ENCODE measurements around the gene RALGPS1. TPM values are rescaled to one million over a fixed set of nuclear protein-coding genes. Genes with fewer than 3 reads are reported as not detected.

RALGPS1 gene
- total and polyA plus RNA-seq, 3 experiments from 2014 or later, result 1.6 to 3.2 (median 2.4) TPM

- DNase-seq, result no peak
- Mint-ChIP-seq H3K27ac (no peak overlapping the region), H3K27me3 (peaks cover 18 to 38% of the 10 kb centered on the region in 2 donors), H3K9me3 (no peaks in the 10 kb centered on the region), H3K4me1 (peaks cover 15 to 34% (median 17%) of the 10 kb centered on the region in 3 donors), H3K36me3 (peaks cover 0 to 7% (median 0%) of the 10 kb centered on the region in 3 donors), H3K4me3 (no peak overlapping the region)
- Histone ChIP-seq H3K4me1 (ENCODE audit: insufficient read depth, low read length) (peaks cover 9% of the 10 kb centered on the region), H3K27ac (ENCODE audit: low read depth, low read length) (no peak overlapping the region), H3K27me3 (ENCODE audit: insufficient read depth, low read length, poor library complexity, severe bottlenecking) (peaks cover 9% of the 10 kb centered on the region), H3K36me3 (ENCODE audit: insufficient read depth, low read length) (no peaks in the 10 kb centered on the region), H3K4me3 (ENCODE audit: low read length) (no peak overlapping the region), H3K9me3 (ENCODE audit: low read length) (no peaks in the 10 kb centered on the region)
- ChIA-PET CTCF (no interaction called here), POLR2A (no interaction called here)
Measured at GRCh38 chr9:127119320-127119709, 204.7 kb downstream of the RALGPS1 start.

GRCh38 chr9:127121628-127122175 lies 207.1 kb downstream of the RALGPS1 start:
- Mint-ChIP-seq H3K27me3 (peaks cover 23 to 38% of the 10 kb centered on the region in 2 donors), H3K27ac (no peak overlapping the region)
- H3K36me3 ChIP-seq (ENCODE audit: insufficient read depth, low read length), result no peaks in the 10 kb centered on the region

GRCh38 chr9:127122176-127123063 lies 207.8 kb downstream of the RALGPS1 start, which contains the start of gene ANGPTL2:
Gene ANGPTL2, minus strand, starts transcription at chr9:127122635. Its CDS starts 13,904 bp downstream, at chr9:127108731.
- H3K4me1 ChIP-seq (ENCODE audit: insufficient read depth, low read length), result no peaks in the 10 kb centered on the region
- Mint-ChIP-seq H3K27me3 (peaks cover 22 to 38% of the 10 kb centered on the region in 2 donors), H3K4me1 (peaks cover 0 to 14% (median 2%) of the 10 kb centered on the region in 3 donors), H3K9me3 (no peaks in the 10 kb centered on the region), H3K27ac (no peak within 1 kb of the TSS), H3K4me3 (peak within 1 kb of the TSS in 1 of 7 donors; percentile 28), H3K36me3 (peaks cover 0 to 7% (median 3%) of the 10 kb centered on the region in 3 donors)
- no peak within 1 kb of the TSS for H3K27ac ChIP-seq (ENCODE audit: low read depth, low read length)
- H3K9me3 ChIP-seq (ENCODE audit: low read length), result no peaks in the 10 kb centered on the region
- no peaks in the 10 kb centered on the region for H3K36me3 ChIP-seq (ENCODE audit: insufficient read depth, low read length)
- POLR2A ChIA-PET, result no interaction called here
- DNase-seq, result peak in 1 of 5 donors; percentile 5
- H3K27me3 ChIP-seq (ENCODE audit: insufficient read depth, low read length, poor library complexity, severe bottlenecking), result peaks cover 9% of the 10 kb centered on the region
- CTCF ChIA-PET, result interaction anchor here (1.6 kb wide), 1 partner anchor 16 kb away, joined by 3 read pairs; no protein-coding TSS in a partner anchor
- H3K4me3 ChIP-seq (ENCODE audit: low read length), result no peak within 1 kb of the TSS

More at GRCh38 chr9:127121628-127122175, 207.1 kb downstream of the RALGPS1 start:
- H3K4me1 Mint-ChIP-seq, result peaks cover 6 to 20% (median 6%) of the 10 kb centered on the region in 3 donors
- no peak overlapping the region for H3K4me3 Mint-ChIP-seq
- H3K9me3 Mint-ChIP-seq, result no peaks in the 10 kb centered on the region
- no peaks in the 10 kb centered on the region for H3K4me1 ChIP-seq (ENCODE audit: insufficient read depth, low read length)
- no peaks in the 10 kb centered on the region for H3K9me3 ChIP-seq (ENCODE audit: low read length)
- peaks cover 0 to 7% (median 1%) of the 10 kb centered on the region in 3 donors for H3K36me3 Mint-ChIP-seq
- no peak overlapping the region for H3K27ac ChIP-seq (ENCODE audit: low read depth, low read length)
- POLR2A ChIA-PET, result no interaction called here
- peaks cover 9% of the 10 kb centered on the region for H3K27me3 ChIP-seq (ENCODE audit: insufficient read depth, low read length, poor library complexity, severe bottlenecking)
- no peak for DNase-seq
- H3K4me3 ChIP-seq (ENCODE audit: low read length), result no peak overlapping the region
- CTCF ChIA-PET, result no interaction called here

GRCh38 chr9:127123064-127123890 lies 208.7 kb downstream of the RALGPS1 start:
- Mint-ChIP-seq H3K4me1 (peaks cover 0 to 14% (median 2%) of the 10 kb centered on the region in 3 donors), H3K9me3 (no peaks in the 10 kb centered on the region), H3K27me3 (peaks cover 20 to 40% of the 10 kb centered on the region in 2 donors), H3K36me3 (peaks cover 0 to 7% (median 3%) of the 10 kb centered on the region in 3 donors), H3K27ac (no peak overlapping the region), H3K4me3 (no peak overlapping the region)
- ChIA-PET POLR2A (interaction anchor here (0.6 kb wide), 1 partner anchor 88 kb away, joined by 3 read pairs; no protein-coding TSS in a partner anchor), CTCF (interaction anchor here (1.6 kb wide), 1 partner anchor 16 kb away, joined by 3 read pairs; no protein-coding TSS in a partner anchor)
- H3K36me3 ChIP-seq (ENCODE audit: insufficient read depth, low read length), result no peaks in the 10 kb centered on the region
- H3K27ac ChIP-seq (ENCODE audit: low read depth, low read length), result no peak overlapping the region
- no peaks in the 10 kb centered on the region for H3K4me1 ChIP-seq (ENCODE audit: insufficient read depth, low read length)
- H3K9me3 ChIP-seq (ENCODE audit: low read length), result no peaks in the 10 kb centered on the region
- no peak overlapping the region for H3K4me3 ChIP-seq (ENCODE audit: low read length)
- H3K27me3 ChIP-seq (ENCODE audit: insufficient read depth, low read length, poor library complexity, severe bottlenecking), result peaks cover 9% of the 10 kb centered on the region
- DNase-seq, result no peak

- Histone ChIP-seq H3K27ac (ENCODE audit: low read depth, low read length) (no peak overlapping the region), H3K9me3 (ENCODE audit: low read length) (no peaks in the 10 kb centered on the region), H3K4me1 (ENCODE audit: insufficient read depth, low read length) (no peaks in the 10 kb centered on the region), H3K4me3 (ENCODE audit: low read length) (no peak overlapping the region), H3K27me3 (ENCODE audit: insufficient read depth, low read length, poor library complexity, severe bottlenecking) (peaks cover 9% of the 10 kb centered on the region), H3K36me3 (ENCODE audit: insufficient read depth, low read length) (no peaks in the 10 kb centered on the region)
- peaks cover 0 to 3% (median 1%) of the 10 kb centered on the region in 3 donors for H3K36me3 Mint-ChIP-seq
- no peaks in the 10 kb centered on the region for H3K9me3 Mint-ChIP-seq
- no peak for DNase-seq
- POLR2A ChIA-PET, result no interaction called here
- H3K4me1 Mint-ChIP-seq, result peaks cover 0 to 14% (median 2%) of the 10 kb centered on the region in 3 donors
- H3K27ac Mint-ChIP-seq, result peak overlapping the region in 1 of 8 donors; percentile 12
- H3K4me3 Mint-ChIP-seq, result no peak overlapping the region
- peaks cover 20 to 35% of the 10 kb centered on the region in 2 donors for H3K27me3 Mint-ChIP-seq
- CTCF ChIA-PET, result no interaction called here
Measured at GRCh38 chr9:127124111-127124531, 209.5 kb downstream of the RALGPS1 start.

- ChIA-PET CTCF (no interaction called here), POLR2A (no interaction called here)
- H3K27ac ChIP-seq (ENCODE audit: low read depth, low read length), result no peak overlapping the region
- peak overlapping the region in 1 of 7 donors; percentile 38 for H3K4me3 Mint-ChIP-seq
- no peaks in the 10 kb centered on the region for H3K4me1 ChIP-seq (ENCODE audit: insufficient read depth, low read length)
- H3K36me3 ChIP-seq (ENCODE audit: insufficient read depth, low read length), result no peaks in the 10 kb centered on the region
- H3K9me3 ChIP-seq (ENCODE audit: low read length), result no peaks in the 10 kb centered on the region
- no peak for DNase-seq
- peaks cover 9% of the 10 kb centered on the region for H3K27me3 ChIP-seq (ENCODE audit: insufficient read depth, low read length, poor library complexity, severe bottlenecking)
- H3K27me3 Mint-ChIP-seq, result peaks cover 20 to 29% of the 10 kb centered on the region in 2 donors
- peaks cover 0 to 14% (median 2%) of the 10 kb centered on the region in 3 donors for H3K4me1 Mint-ChIP-seq
- H3K27ac Mint-ChIP-seq, result peak overlapping the region in 1 of 8 donors; percentile 27
- H3K9me3 Mint-ChIP-seq, result no peaks in the 10 kb centered on the region
- peaks cover 0 to 3% (median 0%) of the 10 kb centered on the region in 3 donors for H3K36me3 Mint-ChIP-seq
- H3K4me3 ChIP-seq (ENCODE audit: low read length), result no peak overlapping the region
Measured at GRCh38 chr9:127124792-127125191, 210.2 kb downstream of the RALGPS1 start.

GRCh38 chr9:127126971-127127370 lies 212.4 kb downstream of the RALGPS1 start:
- H3K4me1 Mint-ChIP-seq, result peaks cover 0 to 11% (median 0%) of the 10 kb centered on the region in 3 donors
- no peak overlapping the region for H3K4me3 ChIP-seq (ENCODE audit: low read length)
- no peaks in the 10 kb centered on the region for H3K36me3 ChIP-seq (ENCODE audit: insufficient read depth, low read length)
- H3K27me3 Mint-ChIP-seq, result peaks cover 11 to 12% of the 10 kb centered on the region in 2 donors
- no peaks in the 10 kb centered on the region for H3K9me3 ChIP-seq (ENCODE audit: low read length)
- H3K36me3 Mint-ChIP-seq, result peaks cover 0 to 3% (median 0%) of the 10 kb centered on the region in 3 donors
- CTCF ChIA-PET, result no interaction called here
- no peak overlapping the region for H3K27ac Mint-ChIP-seq
- no peaks in the 10 kb centered on the region for H3K9me3 Mint-ChIP-seq
- POLR2A ChIA-PET, result no interaction called here
- H3K4me1 ChIP-seq (ENCODE audit: insufficient read depth, low read length), result no peaks in the 10 kb centered on the region
- DNase-seq, result no peak
- no peak overlapping the region for H3K4me3 Mint-ChIP-seq
- no peak overlapping the region for H3K27ac ChIP-seq (ENCODE audit: low read depth, low read length)
- peaks cover 3% of the 10 kb centered on the region for H3K27me3 ChIP-seq (ENCODE audit: insufficient read depth, low read length, poor library complexity, severe bottlenecking)

Measured in CD8-positive, alpha-beta memory T cell (primary cell).